ENCODE results near the gene APBA2. TPM values are rescaled to one million over a fixed set of nuclear protein-coding genes. Genes with fewer than 3 reads are reported as not detected.

APBA2 gene
- total RNA-seq, 1 donor from 2014 or later, result 0.24 TPM

- no peak for ATAC-seq
Observed at GRCh38 chr15:29064731-29065130, 179.0 kb downstream of the APBA2 start.

- no peak for ATAC-seq
Observed at GRCh38 chr15:29065571-29065970, 179.8 kb downstream of the APBA2 start.

- no peak for ATAC-seq
Observed at GRCh38 chr15:29066310-29066709, 180.5 kb downstream of the APBA2 start.

- no peak for ATAC-seq
Observed at GRCh38 chr15:29066838-29067237, 181.1 kb downstream of the APBA2 start.

GRCh38 chr15:29067949-29068348, 182.2 kb downstream of the APBA2 start:
- ATAC-seq, result no peak

- no peak for ATAC-seq
Observed at GRCh38 chr15:29070471-29071231, 184.9 kb downstream of the APBA2 start.

- ATAC-seq, result no peak
Observed at GRCh38 chr15:29071232-29071881, 185.6 kb downstream of the APBA2 start.

GRCh38 chr15:29071882-29072273, 186.1 kb downstream of the APBA2 start:
- ATAC-seq, result no peak

GRCh38 chr15:29072444-29072843, 186.7 kb downstream of the APBA2 start:
- no peak for ATAC-seq

GRCh38 chr15:29074045-29074444, 188.3 kb downstream of the APBA2 start:
- peak; percentile 66 for ATAC-seq

- no peak for ATAC-seq
Observed at GRCh38 chr15:29078541-29078940, 192.8 kb downstream of the APBA2 start.

- no peak for ATAC-seq
Observed at GRCh38 chr15:29079479-29079878, 193.7 kb downstream of the APBA2 start.

- ATAC-seq, result no peak
Observed at GRCh38 chr15:29081781-29082180, 196.0 kb downstream of the APBA2 start.

GRCh38 chr15:29083161-29083560, 197.4 kb downstream of the APBA2 start:
- ATAC-seq, result no peak

GRCh38 chr15:29083858-29084257, 198.1 kb downstream of the APBA2 start:
- no peak for ATAC-seq

- ATAC-seq, result no peak
Observed at GRCh38 chr15:29086001-29086400, 200.2 kb downstream of the APBA2 start.

GRCh38 chr15:29086891-29087290, 201.1 kb downstream of the APBA2 start:
- ATAC-seq, result no peak

GRCh38 chr15:29087521-29088285, 201.9 kb downstream of the APBA2 start:
- ATAC-seq, result no peak

- ATAC-seq, result no peak
Observed at GRCh38 chr15:29088666-29089065, 202.9 kb downstream of the APBA2 start.

GRCh38 chr15:29089731-29090616, 204.2 kb downstream of the APBA2 start:
- no peak for ATAC-seq

- ATAC-seq, result peak; percentile 14
Observed at GRCh38 chr15:29090617-29091466, 205.1 kb downstream of the APBA2 start.
